ENCODE measurements around the gene UNC79.

UNC79 gene

DNA sequence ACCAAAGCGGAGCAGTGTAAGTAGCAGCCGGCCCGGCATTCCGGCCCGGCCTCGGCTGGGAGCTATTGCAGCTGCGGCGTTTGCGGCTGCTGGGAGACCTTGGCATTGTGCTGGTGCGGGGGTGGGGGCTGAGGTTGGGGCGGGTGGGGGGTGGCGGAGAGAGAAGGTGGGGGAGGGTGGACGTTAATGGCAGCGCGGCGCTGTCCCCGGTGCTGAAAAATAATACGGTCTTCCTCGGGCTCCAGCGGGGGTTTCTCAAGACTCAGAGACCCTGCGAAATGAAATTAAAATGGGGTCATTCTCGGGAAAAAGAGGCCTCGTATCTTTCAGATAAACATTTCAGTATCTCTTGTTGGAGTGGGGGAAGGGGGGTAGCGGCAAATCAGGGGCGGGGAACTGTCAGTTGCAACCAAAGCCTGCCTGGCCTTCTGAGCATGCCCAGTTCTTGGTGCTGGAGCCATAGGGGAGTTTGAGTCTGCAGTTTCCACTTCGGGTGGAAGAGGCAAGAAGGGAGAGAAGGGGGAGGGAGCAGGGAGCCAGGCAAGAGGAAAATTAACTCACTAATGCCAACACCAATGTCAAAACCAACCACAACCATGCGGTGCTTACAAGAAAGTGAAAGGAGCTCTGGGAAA is 414 bp downstream of the UNC79 start:
- no peaks in the 10 kb centered on the region for H3K36me3 ChIP-seq (ENCODE audit: insufficient read depth, low read length)
- H3K4me2 ChIP-seq (ENCODE audit: low read length), result no peak overlapping the region
- no peaks in the 10 kb centered on the region for H3K9me2 ChIP-seq (ENCODE audit: low read depth, low read length)
- H3K4me1 ChIP-seq (ENCODE audit: insufficient read depth, low read length, severe bottlenecking), result no peaks in the 10 kb centered on the region
- H3K27ac ChIP-seq (ENCODE audit: low read depth, low read length, poor library complexity, severe bottlenecking), result no peak overlapping the region
- no peaks in the 10 kb centered on the region for H3K79me2 ChIP-seq (ENCODE audit: insufficient read depth, low read length)
- H3F3A ChIP-seq (ENCODE audit: insufficient read depth, low read length), result no peaks in the 10 kb centered on the region
- no peak overlapping the region for H2AFZ ChIP-seq (ENCODE audit: low read length)
- H4K20me1 ChIP-seq (ENCODE audit: insufficient read depth, low read length), result no peaks in the 10 kb centered on the region
- TF ChIP-seq, protein P1, sequence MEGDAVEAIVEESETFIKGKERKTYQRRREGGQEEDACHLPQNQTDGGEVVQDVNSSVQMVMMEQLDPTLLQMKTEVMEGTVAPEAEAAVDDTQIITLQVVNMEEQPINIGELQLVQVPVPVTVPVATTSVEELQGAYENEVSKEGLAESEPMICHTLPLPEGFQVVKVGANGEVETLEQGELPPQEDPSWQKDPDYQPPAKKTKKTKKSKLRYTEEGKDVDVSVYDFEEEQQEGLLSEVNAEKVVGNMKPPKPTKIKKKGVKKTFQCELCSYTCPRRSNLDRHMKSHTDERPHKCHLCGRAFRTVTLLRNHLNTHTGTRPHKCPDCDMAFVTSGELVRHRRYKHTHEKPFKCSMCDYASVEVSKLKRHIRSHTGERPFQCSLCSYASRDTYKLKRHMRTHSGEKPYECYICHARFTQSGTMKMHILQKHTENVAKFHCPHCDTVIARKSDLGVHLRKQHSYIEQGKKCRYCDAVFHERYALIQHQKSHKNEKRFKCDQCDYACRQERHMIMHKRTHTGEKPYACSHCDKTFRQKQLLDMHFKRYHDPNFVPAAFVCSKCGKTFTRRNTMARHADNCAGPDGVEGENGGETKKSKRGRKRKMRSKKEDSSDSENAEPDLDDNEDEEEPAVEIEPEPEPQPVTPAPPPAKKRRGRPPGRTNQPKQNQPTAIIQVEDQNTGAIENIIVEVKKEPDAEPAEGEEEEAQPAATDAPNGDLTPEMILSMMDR (IDR thresholded peaks at IDR 0.05; ENCODE audit: low read length), result no peak
- TF ChIP-seq EZH2 (IDR thresholded peaks at IDR 0.05; ENCODE audit: borderline replicate concordance, low read length), result no peak
- H3K27me3 ChIP-seq (ENCODE audit: insufficient read depth, low read length), result no peaks in the 10 kb centered on the region
- H3K4me3 ChIP-seq (ENCODE audit: low read depth, low read length, poor library complexity, severe bottlenecking), result no peak overlapping the region
- no peak overlapping the region for H3K9ac ChIP-seq (ENCODE audit: low read length)
- H3K9me3 ChIP-seq (ENCODE audit: low read length), result 0 out of 2 replicates have a peak, but pooled peaks cover 6% of the 10 kb centered on the region

DNA sequence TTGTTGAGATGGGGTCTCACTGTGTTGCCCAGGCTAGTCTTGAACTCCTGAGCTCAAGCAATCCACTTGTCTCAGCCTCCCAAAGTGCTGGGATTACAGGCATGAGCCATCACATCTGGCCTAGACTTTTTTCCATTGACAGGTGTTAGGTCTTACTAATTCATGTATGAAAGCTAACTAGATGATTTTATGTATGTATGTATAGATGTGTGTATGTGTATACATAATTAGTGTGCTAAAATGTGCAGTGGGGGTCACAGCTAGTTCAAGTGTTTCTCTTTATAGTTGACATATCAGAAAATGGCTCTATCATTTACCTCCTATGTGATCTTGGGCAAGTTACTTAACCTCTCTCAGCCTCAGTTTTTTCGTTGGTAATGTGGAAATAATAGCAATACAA is 23.5 kb downstream of the UNC79 start:
- H3K27ac ChIP-seq (ENCODE audit: low read depth, low read length, poor library complexity, severe bottlenecking), result no peak overlapping the region
- no peak overlapping the region for H3K4me2 ChIP-seq (ENCODE audit: low read length)
- H4K20me1 ChIP-seq (ENCODE audit: insufficient read depth, low read length), result no peaks in the 10 kb centered on the region
- no peaks in the 10 kb centered on the region for H3F3A ChIP-seq (ENCODE audit: insufficient read depth, low read length)
- H3K9me2 ChIP-seq (ENCODE audit: low read depth, low read length), result no peaks in the 10 kb centered on the region
- no peaks in the 10 kb centered on the region for H3K79me2 ChIP-seq (ENCODE audit: insufficient read depth, low read length)
- no peak overlapping the region for H2AFZ ChIP-seq (ENCODE audit: low read length)
- no peak overlapping the region for H3K9ac ChIP-seq (ENCODE audit: low read length)
- no peak overlapping the region for H3K4me3 ChIP-seq (ENCODE audit: low read depth, low read length, poor library complexity, severe bottlenecking)
- no peak for TF ChIP-seq EZH2 (IDR thresholded peaks at IDR 0.05; ENCODE audit: borderline replicate concordance, low read length)
- TF ChIP-seq, protein P1 (IDR thresholded peaks at IDR 0.05; ENCODE audit: low read length), result no peak
- H3K9me3 ChIP-seq (ENCODE audit: low read length), result no peaks in the 10 kb centered on the region
- H3K27me3 ChIP-seq (ENCODE audit: insufficient read depth, low read length), result no peaks in the 10 kb centered on the region
- H3K36me3 ChIP-seq (ENCODE audit: insufficient read depth, low read length), result no peaks in the 10 kb centered on the region
- H3K4me1 ChIP-seq (ENCODE audit: insufficient read depth, low read length, severe bottlenecking), result no peaks in the 10 kb centered on the region

DNA sequence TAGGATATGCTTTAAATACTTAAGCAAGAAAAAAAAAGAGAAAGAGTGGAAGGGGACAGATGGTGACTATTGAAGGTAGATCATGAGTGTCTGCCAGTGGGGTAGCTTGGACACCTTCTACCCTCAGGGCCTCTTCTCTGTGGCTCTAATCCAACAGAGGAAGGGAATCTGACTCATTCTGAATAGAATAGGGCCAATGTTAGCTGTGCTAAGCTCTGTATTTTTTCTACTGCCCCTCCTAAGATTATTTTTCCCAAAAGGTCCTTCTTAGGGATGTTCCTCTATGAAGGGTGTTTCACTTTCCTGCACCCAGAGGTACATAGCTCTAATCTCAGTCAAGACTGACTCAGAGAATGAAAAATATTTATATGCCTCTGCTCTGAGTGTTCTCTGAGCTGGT is 25.6 kb downstream of the UNC79 start:
- Histone ChIP-seq H3K9me3 (ENCODE audit: low read length) (no peaks in the 10 kb centered on the region), H3K9ac (ENCODE audit: low read length) (no peak overlapping the region), H3K4me2 (ENCODE audit: low read length) (no peak overlapping the region), H3K79me2 (ENCODE audit: insufficient read depth, low read length) (no peaks in the 10 kb centered on the region), H3K4me1 (ENCODE audit: insufficient read depth, low read length, severe bottlenecking) (no peaks in the 10 kb centered on the region), H2AFZ (ENCODE audit: low read length) (no peak overlapping the region), H3K9me2 (ENCODE audit: low read depth, low read length) (no peaks in the 10 kb centered on the region), H3K36me3 (ENCODE audit: insufficient read depth, low read length) (no peaks in the 10 kb centered on the region), H3K4me3 (ENCODE audit: low read depth, low read length, poor library complexity, severe bottlenecking) (no peak overlapping the region), H3F3A (ENCODE audit: insufficient read depth, low read length) (no peaks in the 10 kb centered on the region), H4K20me1 (ENCODE audit: insufficient read depth, low read length) (no peaks in the 10 kb centered on the region), H3K27me3 (ENCODE audit: insufficient read depth, low read length) (no peaks in the 10 kb centered on the region), H3K27ac (ENCODE audit: low read depth, low read length, poor library complexity, severe bottlenecking) (no peak overlapping the region)
- TF ChIP-seq EZH2 (IDR thresholded peaks at IDR 0.05; ENCODE audit: borderline replicate concordance, low read length), result no peak
- TF ChIP-seq, protein P1 (IDR thresholded peaks at IDR 0.05; ENCODE audit: low read length), result no peak

Data from OCI-LY1 (cell line).